Measurements from ENCODE around the gene CARMIL1.
"Not testable (repeated sequence)": the region's sequence is repeated elsewhere in the genome, so short reads cannot be mapped to it uniquely, and the experiment has no call there.

Gene CARMIL1

GRCh38 chr6:25369036-25369432 is 89.9 kb downstream of the CARMIL1 start:
- TF ChIP-seq GATA1 (IDR thresholded peaks at IDR 0.05; ENCODE audit: low read depth, low read length) (no peak), POLR2A (IDR thresholded peaks at IDR 0.05; ENCODE audit: low read length) (no peak)
- DNase-seq: no peak

DNA sequence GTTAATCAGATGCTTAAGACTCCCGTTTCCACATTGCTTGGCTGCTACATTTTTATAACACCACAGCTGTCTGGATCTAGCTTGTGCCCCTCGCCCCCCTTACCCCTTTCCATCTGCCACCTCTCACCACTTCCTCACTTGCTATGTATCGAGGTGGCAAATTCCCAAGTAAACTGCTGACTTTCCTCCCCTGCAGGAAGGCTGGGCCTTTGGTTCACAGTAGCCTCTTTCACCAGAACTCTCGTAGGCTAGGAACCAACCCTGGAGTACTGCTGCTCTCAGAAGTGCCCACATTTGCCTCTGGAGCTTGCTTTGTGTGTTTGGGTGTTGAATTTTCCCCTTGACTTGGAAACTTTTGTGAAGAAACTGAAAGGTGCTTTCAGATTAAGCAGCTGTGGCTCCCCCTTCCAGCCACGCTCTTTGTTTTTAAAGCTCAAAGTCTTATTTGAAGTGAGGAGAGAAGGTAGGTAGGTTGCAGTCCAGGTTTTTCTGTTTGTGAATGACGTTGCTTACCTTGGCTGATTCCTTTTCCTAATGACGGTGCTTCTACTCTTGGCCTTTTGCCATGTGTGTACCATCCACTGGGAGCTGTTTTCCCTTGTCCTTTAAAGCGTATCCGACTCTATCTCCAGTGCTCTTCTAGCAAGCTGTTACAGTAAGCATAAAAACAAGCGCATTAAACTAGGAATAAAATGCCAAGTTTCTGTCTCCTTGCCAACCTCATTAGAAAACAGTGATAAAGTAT is 90.4 kb downstream of the CARMIL1 start:
- TF ChIP-seq POLR2A (IDR thresholded peaks at IDR 0.05; ENCODE audit: low read length) (no peak), GATA1 (IDR thresholded peaks at IDR 0.05; ENCODE audit: low read depth, low read length) (no peak)
- DNase-seq: no peak

GRCh38 chr6:25370178-25371036 is 91.2 kb downstream of the CARMIL1 start:
- TF ChIP-seq POLR2A (IDR thresholded peaks at IDR 0.05; ENCODE audit: low read length) (no peak), GATA1 (IDR thresholded peaks at IDR 0.05; ENCODE audit: low read depth, low read length) (no peak)
- DNase-seq: no peak

DNA sequence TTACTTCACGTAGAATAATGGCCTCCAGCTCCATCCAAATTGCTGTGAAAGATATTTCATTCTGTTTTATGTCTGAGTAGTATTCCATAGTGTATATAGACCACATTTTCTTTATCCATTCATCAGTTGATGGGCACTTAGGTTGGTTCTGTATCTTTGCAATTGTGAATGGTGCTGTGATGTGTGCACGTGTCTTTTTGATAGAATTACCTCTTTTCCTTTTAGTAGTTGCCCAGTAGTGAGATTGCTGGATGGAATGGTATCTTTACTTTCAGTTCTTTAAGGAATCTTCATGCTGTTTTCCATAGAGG is 91.8 kb downstream of the CARMIL1 start:
- TF ChIP-seq GATA1 (IDR thresholded peaks at IDR 0.05; ENCODE audit: low read depth, low read length): no peak
- TF ChIP-seq POLR2A (IDR thresholded peaks at IDR 0.05; ENCODE audit: low read length): no peak
- DNase-seq: no peak

- TF ChIP-seq GATA1 (IDR thresholded peaks at IDR 0.05; ENCODE audit: low read depth, low read length) (no peak), POLR2A (IDR thresholded peaks at IDR 0.05; ENCODE audit: low read length) (no peak)
- no peak for DNase-seq
Measured at GRCh38 chr6:25375125-25375524, 96.0 kb downstream of the CARMIL1 start.

DNA sequence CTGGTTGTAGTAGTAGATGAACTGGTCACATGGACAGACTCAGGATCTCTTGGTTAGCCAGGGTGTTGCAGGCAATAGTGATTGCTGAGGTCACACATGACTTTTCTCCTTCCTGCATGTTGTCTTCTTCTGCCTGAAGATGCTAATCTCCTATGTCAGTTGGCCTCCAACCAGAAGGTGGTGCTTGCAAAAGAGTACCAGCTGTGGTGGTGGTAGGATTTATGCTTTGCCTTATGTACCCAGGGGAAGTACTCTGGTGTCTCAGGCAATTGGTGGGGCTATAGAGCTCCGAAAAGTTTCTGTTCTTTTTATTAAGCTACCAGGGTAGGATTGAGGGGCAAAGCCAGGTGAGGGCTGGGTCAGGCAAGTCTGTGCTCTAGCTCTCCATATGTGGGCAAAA is 98.5 kb downstream of the CARMIL1 start:
- TF ChIP-seq GATA1 (IDR thresholded peaks at IDR 0.05; ENCODE audit: low read depth, low read length) (no peak), POLR2A (IDR thresholded peaks at IDR 0.05; ENCODE audit: low read length) (no peak)
- peak; percentile 20 to 39 for DNase-seq

DNA sequence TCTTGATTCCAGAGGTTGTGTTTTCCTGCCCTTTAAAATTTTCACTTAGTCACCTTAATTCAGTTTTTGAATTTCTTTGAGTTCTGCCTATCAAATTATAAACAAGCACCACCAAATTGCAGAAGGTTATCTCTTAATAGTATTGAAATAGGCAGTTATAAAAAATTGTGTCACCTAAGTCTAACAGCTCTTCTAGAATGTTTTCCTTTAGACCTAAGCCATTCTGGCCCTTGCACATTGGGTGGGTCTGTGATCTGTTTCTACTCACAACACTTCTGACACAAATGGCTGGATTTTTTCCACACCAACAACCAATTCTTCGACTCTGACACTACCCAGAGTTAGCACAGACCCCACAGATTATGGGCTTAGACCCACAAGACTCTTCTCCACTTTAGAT is 101.9 kb downstream of the CARMIL1 start:
- TF ChIP-seq POLR2A (IDR thresholded peaks at IDR 0.05; ENCODE audit: low read length) (no peak), GATA1 (IDR thresholded peaks at IDR 0.05; ENCODE audit: low read depth, low read length) (no peak)
- DNase-seq: no peak

GRCh38 chr6:25382476-25382875 is 103.3 kb downstream of the CARMIL1 start:
- not testable (repeated sequence) for DNase-seq

DNA sequence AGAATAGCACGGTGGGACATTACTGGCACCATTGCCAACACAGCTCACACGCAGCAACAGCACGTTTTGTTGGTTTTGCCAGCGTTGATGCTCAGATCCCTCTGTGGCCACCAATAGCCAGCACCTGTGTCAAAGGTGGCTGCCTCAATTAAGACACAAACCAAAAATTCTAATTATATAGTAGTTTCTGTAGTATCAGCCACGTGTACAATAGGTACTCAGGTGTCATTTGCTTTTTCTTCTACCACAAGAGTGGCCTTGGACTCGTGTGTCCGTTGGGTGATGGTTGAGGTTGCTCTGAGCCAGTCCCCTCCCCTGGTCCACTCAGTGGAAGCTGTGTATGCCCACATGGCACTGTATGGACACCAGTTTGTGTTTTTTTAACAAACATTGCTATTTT is 105.1 kb downstream of the CARMIL1 start:
- TF ChIP-seq GATA1 (IDR thresholded peaks at IDR 0.05; ENCODE audit: low read depth, low read length) (no peak), POLR2A (IDR thresholded peaks at IDR 0.05; ENCODE audit: low read length) (no peak)
- DNase-seq: no peak

- peak; percentile 39 to 65 for DNase-seq
- TF ChIP-seq GATA1 (IDR thresholded peaks at IDR 0.05; ENCODE audit: low read depth, low read length) (no peak), POLR2A (IDR thresholded peaks at IDR 0.05; ENCODE audit: low read length) (no peak)
Measured at GRCh38 chr6:25384967-25385366, 105.8 kb downstream of the CARMIL1 start.

- TF ChIP-seq GATA1 (IDR thresholded peaks at IDR 0.05; ENCODE audit: low read depth, low read length) (no peak), POLR2A (IDR thresholded peaks at IDR 0.05; ENCODE audit: low read length) (no peak)
- no peak for DNase-seq
Measured at GRCh38 chr6:25387483-25387882, 108.3 kb downstream of the CARMIL1 start.

DNA sequence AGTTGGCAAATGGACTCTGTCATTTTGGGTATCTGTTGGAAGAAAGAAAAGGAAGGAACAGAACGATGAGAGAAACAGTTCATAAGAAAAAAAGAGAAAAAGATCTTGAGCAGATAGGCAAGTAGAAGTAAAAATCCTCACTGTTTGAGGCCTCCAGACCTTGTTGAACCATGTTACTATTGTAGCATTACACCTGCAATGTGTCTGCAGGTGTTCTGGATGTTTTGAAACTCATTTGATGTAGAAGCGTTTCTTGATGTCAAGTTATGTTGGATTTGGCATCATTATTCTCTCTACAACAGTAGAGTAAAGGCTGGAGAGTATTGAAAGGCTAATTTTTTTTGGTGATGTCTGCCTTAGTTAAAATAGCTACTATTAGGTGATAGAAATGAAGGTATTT is 108.7 kb downstream of the CARMIL1 start:
- no peak for TF ChIP-seq GATA1 (IDR thresholded peaks at IDR 0.05; ENCODE audit: low read depth, low read length)
- TF ChIP-seq POLR2A (IDR thresholded peaks at IDR 0.05; ENCODE audit: low read length): no peak
- no peak for DNase-seq

DNA sequence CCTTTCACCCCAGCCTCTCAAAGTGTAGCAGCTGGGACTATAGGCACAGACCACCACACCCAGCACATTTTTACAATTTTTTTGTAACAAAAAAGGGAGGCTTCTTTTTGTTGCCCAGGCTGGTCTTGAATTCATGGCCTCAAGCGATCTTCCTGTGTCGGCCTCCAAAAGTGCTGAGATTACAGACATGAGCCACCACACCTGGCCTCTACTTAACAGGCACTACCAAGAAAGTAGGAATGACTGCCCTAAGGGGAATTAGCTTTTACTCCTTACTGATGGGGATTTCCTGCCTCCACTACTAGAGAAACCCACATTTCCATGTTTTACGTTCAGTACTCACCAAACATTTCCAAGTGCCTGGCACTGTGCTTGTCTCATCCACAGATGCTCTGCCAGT is 109.6 kb downstream of the CARMIL1 start:
- TF ChIP-seq POLR2A (IDR thresholded peaks at IDR 0.05; ENCODE audit: low read length): no peak
- DNase-seq: no peak

- no peak for DNase-seq
Measured at GRCh38 chr6:25389471-25389870, 110.3 kb downstream of the CARMIL1 start.

DNA sequence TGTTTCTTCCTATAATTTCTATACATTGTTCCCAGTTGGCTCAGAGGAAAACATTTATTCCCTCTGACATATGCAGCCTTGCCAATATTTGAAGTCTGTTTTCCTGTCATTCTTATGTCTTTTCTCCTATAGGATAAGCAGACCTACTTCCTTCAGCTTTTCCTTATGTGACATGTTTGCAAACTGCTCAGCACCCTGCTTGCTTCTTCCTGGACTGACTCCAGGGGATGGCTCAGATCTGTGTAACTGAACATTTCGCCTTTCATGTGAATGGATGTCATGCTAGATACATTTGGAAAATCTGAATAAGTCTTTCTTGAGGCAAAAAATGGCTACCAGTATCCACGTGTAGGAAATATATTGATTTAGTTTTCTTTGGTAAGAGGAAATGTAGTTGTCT is 113.2 kb downstream of the CARMIL1 start:
- TF ChIP-seq GATA1 (IDR thresholded peaks at IDR 0.05; ENCODE audit: low read depth, low read length): no peak
- TF ChIP-seq POLR2A (IDR thresholded peaks at IDR 0.05; ENCODE audit: low read length): no peak
- no peak for DNase-seq

More at GRCh38 chr6:25389471-25389870, 110.3 kb downstream of the CARMIL1 start:
- TF ChIP-seq POLR2A (IDR thresholded peaks at IDR 0.05; ENCODE audit: low read length) (no peak), GATA1 (IDR thresholded peaks at IDR 0.05; ENCODE audit: low read depth, low read length) (no peak)
